22Rv1 (cell line): ENCODE results near the gene NPAS2.

Experiments used
- ZFX ChIP-seq: fragments of 450-650 bp; IDR thresholded peaks from 2 replicates; pipeline ENCODE4 v1.6.1; 2017; ENCODE audit warnings: antibody characterized with exemption, borderline replicate concordance
- TF ChIP-seq, protein P1 (sequence below): fragments of 450-650 bp; IDR thresholded peaks from 2 replicates; pipeline ENCODE4 v1.5.1; 2017; ENCODE audit warnings: mild to moderate bottlenecking

DNA sequence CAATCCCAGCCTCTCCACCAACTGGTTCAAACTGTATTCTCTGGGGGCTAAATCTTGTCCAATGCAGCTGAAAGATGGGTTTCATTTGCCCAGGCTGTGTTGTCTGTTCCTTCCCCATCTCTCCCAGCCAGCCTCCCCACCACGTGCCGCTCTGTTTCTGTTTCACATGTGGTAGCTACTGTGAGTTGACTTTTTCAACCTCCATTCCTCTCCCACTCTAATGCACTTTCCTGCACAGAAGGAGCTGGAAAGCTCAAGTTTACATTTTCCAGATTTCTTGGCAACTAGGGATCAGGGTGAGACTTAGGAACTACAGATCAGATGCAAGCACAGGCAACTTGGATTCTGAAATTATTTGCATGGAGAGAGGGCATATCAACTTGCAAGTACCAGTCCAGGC lies 19.0 kb upstream of the NPAS2 start:
- TF ChIP-seq, protein P1, sequence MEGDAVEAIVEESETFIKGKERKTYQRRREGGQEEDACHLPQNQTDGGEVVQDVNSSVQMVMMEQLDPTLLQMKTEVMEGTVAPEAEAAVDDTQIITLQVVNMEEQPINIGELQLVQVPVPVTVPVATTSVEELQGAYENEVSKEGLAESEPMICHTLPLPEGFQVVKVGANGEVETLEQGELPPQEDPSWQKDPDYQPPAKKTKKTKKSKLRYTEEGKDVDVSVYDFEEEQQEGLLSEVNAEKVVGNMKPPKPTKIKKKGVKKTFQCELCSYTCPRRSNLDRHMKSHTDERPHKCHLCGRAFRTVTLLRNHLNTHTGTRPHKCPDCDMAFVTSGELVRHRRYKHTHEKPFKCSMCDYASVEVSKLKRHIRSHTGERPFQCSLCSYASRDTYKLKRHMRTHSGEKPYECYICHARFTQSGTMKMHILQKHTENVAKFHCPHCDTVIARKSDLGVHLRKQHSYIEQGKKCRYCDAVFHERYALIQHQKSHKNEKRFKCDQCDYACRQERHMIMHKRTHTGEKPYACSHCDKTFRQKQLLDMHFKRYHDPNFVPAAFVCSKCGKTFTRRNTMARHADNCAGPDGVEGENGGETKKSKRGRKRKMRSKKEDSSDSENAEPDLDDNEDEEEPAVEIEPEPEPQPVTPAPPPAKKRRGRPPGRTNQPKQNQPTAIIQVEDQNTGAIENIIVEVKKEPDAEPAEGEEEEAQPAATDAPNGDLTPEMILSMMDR, result no peak
- no peak for TF ChIP-seq ZFX
